HepG2 (cell line): ENCODE data around the gene PFKL. TPM values are rescaled to one million over a fixed set of nuclear protein-coding genes. Genes with fewer than 3 reads are reported as not detected.
A peak's percentile ranks its signal among the peaks of the same experiment; 100 is the strongest.

Source experiments
- ATAC-seq: fragments of 200-7000 bp; cut with Tn5 transposase; 3 replicates; pipeline ENCODE4 v1.9.1; 2020; ENCODE audit warnings: mild to moderate bottlenecking, moderate library complexity
- BruUV-seq: library from RNA; stranded (reverse); fragments of 400-500 nt; replicated peaks from 2 replicates; lab custom pipeline; 2021; lab: Mats Ljungman, UMichigan
- CTCF ChIA-PET: fragments of 300-600 bp; formaldehyde crosslinking; extraction: SDS; loops from one replicate; lab custom pipeline; 2021; ENCODE audit warnings: low total read pairs, inconsistent platforms, low intra/inter-chr PET ratio; lab: Yijun Ruan, JAX
- POLR2A ChIA-PET: fragments of 350-600 bp; sonication (Branson Sonifier 250); formaldehyde crosslinking; loops from one replicate; lab custom pipeline; 2020; ENCODE audit warnings: antibody characterized with exemption, inconsistent platforms; lab: Yijun Ruan, JAX
- DNase-seq: peaks from one replicate; pipeline ENCODE4 v3.0.0-alpha.2; 2015; ENCODE audit warnings: low spot score
- FAIRE-seq: peaks from 3 replicates; lab custom pipeline; 2011; peaks lifted over from hg19 to GRCh38; lab: Jason Lieb, UNC
- H2AFZ ChIP-seq: one replicate; pipeline ENCODE4 v1.6.1; 2011; ENCODE audit warnings: low read length, inconsistent platforms
- H3K27ac ChIP-seq: fragments of 300-600 bp; 3 replicates; pipeline ENCODE4 v1.8.0; 2011; ENCODE audit warnings: mixed run types, mild to moderate bottlenecking, mixed read lengths, low read length, inconsistent platforms; ENCODE audit not compliant: insufficient read depth; ENCODE audit errors: extremely low read length
- H3K27me3 ChIP-seq, 2 experiments: fragments of 200-600 bp in 1 of 2; 2 replicates in 1 of 2; 3 replicates in 1 of 2; pipeline versions ENCODE4 v1.6.0 to v1.8.0; 2011; ENCODE audit warnings: low read length in 2 of 2, mild to moderate bottlenecking in 2 of 2, moderate library complexity in 2 of 2, inconsistent platforms in 1 of 2; ENCODE audit not compliant: insufficient read depth in 2 of 2, control insufficient read depth in 1 of 2
- H3K36me3 ChIP-seq, 2 experiments: fragments of 200-600 bp in 1 of 2; replicated peaks in 1 of 2; 2 replicates in 1 of 2; 3 replicates in 1 of 2; pipeline versions ENCODE4 v1.5.1 to v1.8.0; 2011; ENCODE audit warnings: low read length in 2 of 2, inconsistent platforms in 1 of 2; ENCODE audit not compliant: insufficient read depth in 2 of 2, control insufficient read depth in 1 of 2
- H3K4me1 ChIP-seq: 2 replicates; pipeline ENCODE4 v1.5.1; 2012; ENCODE audit warnings: low read length, inconsistent platforms; ENCODE audit not compliant: insufficient read depth
- H3K4me2 ChIP-seq: 2 replicates; pipeline ENCODE4 v1.6.0; 2011; ENCODE audit warnings: low read depth, low read length, inconsistent platforms
- H3K4me3 ChIP-seq, 3 experiments: fragments of 200-600 bp in 1 of 3; sonication (generic), shearing (Covaris generic) in 1 of 3; replicated peaks in 1 of 3; 2 replicates each; pipeline ENCODE4 v1.5.1; 2011 to 2016; ENCODE audit warnings: low read length in 3 of 3, inconsistent platforms in 2 of 3, low read depth in 2 of 3, mild to moderate bottlenecking in 2 of 3, control low read depth in 1 of 3, mixed read lengths in 1 of 3; ENCODE audit not compliant: insufficient read depth in 1 of 3
- H3K79me2 ChIP-seq: one replicate; pipeline ENCODE4 v1.6.1; 2011; ENCODE audit warnings: low read length, inconsistent platforms; ENCODE audit not compliant: insufficient read depth
- H3K9ac ChIP-seq: 2 replicates; pipeline ENCODE4 v1.6.0; 2011; ENCODE audit warnings: mild to moderate bottlenecking, low read depth, low read length, inconsistent platforms; ENCODE audit not compliant: insufficient read depth
- H3K9me3 ChIP-seq: 2 replicates; pipeline ENCODE4 v1.5.1; 2012; ENCODE audit warnings: mild to moderate bottlenecking, low read length
- H4K20me1 ChIP-seq: 2 replicates; pipeline ENCODE4 v1.6.0; 2011; ENCODE audit warnings: inconsistent platforms, mild to moderate bottlenecking, low read length, moderate library complexity; ENCODE audit not compliant: insufficient read depth
- AGO1 ChIP-seq: fragments of 200-400 bp; formaldehyde crosslinking; IDR thresholded peaks from 2 replicates; pipeline ENCODE4 v1.6.1; 2017; ENCODE audit warnings: mild to moderate bottlenecking, low read depth, low read length, moderate library complexity; ENCODE audit not compliant: poor library complexity, severe bottlenecking
- AGO2 ChIP-seq: fragments of 200-400 bp; formaldehyde crosslinking; optimal IDR thresholded peaks from 2 replicates; pipeline ENCODE3; 2017; ENCODE audit warnings: mild to moderate bottlenecking, low read depth, low read length, moderate library complexity
- AKAP8 ChIP-seq: sonication (generic); formaldehyde crosslinking; IDR thresholded peaks from 2 replicates; pipeline ENCODE4 v1.5.1; 2020; ENCODE audit warnings: mild to moderate bottlenecking, missing genetic modification reagents
- MTF2 ChIP-seq: sonication (generic); formaldehyde crosslinking; IDR thresholded peaks from 2 replicates; pipeline ENCODE4 v1.5.0; 2020; ENCODE audit warnings: missing genetic modification reagents, borderline replicate concordance
- POLR2G ChIP-seq: fragments of 200-400 bp; formaldehyde crosslinking; IDR thresholded peaks from 2 replicates; pipeline ENCODE4 v1.6.1; 2018; ENCODE audit warnings: mild to moderate bottlenecking, low read depth, low read length, moderate library complexity
- SAFB2 ChIP-seq: sonication (generic); formaldehyde crosslinking; IDR thresholded peaks from 2 replicates; pipeline ENCODE4 v1.5.1; 2020; ENCODE audit warnings: missing genetic modification reagents, low read depth, mild to moderate bottlenecking, borderline replicate concordance
- THAP9 ChIP-seq: sonication (generic); formaldehyde crosslinking; IDR thresholded peaks from 2 replicates; pipeline ENCODE4; 2020; ENCODE audit warnings: missing genetic modification reagents, mild to moderate bottlenecking, borderline replicate concordance
- ZBTB2 ChIP-seq: sonication (generic); formaldehyde crosslinking; IDR thresholded peaks from 2 replicates; pipeline ENCODE4 v1.8.0; 2022; ENCODE audit warnings: low read depth, missing genetic modification reagents
- ZC3H13 ChIP-seq: sonication (generic); formaldehyde crosslinking; IDR thresholded peaks from 2 replicates; pipeline ENCODE4 v1.8.1; 2023; ENCODE audit warnings: mild to moderate bottlenecking, missing genetic modification reagents, moderate library complexity
- ZFYVE20 ChIP-seq: sonication (generic); formaldehyde crosslinking; IDR thresholded peaks from 2 replicates; pipeline ENCODE4 v1.8.0; 2023; ENCODE audit warnings: low read depth, mild to moderate bottlenecking, moderate library complexity, missing genetic modification reagents, borderline replicate concordance
- ZNF180 ChIP-seq: sonication (generic); formaldehyde crosslinking; IDR thresholded peaks from 2 replicates; pipeline ENCODE4 v1.4.0; 2020; ENCODE audit warnings: low read depth, missing genetic modification reagents, borderline replicate concordance
- ZNF33A ChIP-seq: sonication (generic); formaldehyde crosslinking; IDR thresholded peaks from 2 replicates; pipeline ENCODE4 v1.5.1; 2020; ENCODE audit warnings: missing genetic modification reagents, mild to moderate bottlenecking, moderate library complexity, borderline replicate concordance
- ZNF607 ChIP-seq: sonication (generic); formaldehyde crosslinking; IDR thresholded peaks from 2 replicates; pipeline ENCODE4 v1.5.1; 2020; ENCODE audit warnings: missing genetic modification reagents, mild to moderate bottlenecking, borderline replicate concordance
- WGBS: methylation state at CpG from one replicate; pipeline ENCODE4 v1.1.6; 2017; ENCODE audit warnings: low lambda C conversion rate; 5-methylcytosine and 5-hydroxymethylcytosine counted together
- in situ Hi-C: cut with HindIII; loops from 2 replicates; pipeline ENCODE4 v1.10.0; 2017; ENCODE audit warnings: low pct_unique_long_range_greater_than_20kb; ENCODE audit not compliant: extremely low pct_ligation_motif_present
- intact Hi-C: fragments of 100-400 bp; cut with micrococcal nuclease; formaldehyde crosslinking; loops from one replicate; pipeline ENCODE4 v1.10.0; 2022; ENCODE audit not compliant: unreplicated experiment
- polyA plus RNA-seq, 8 experiments: library from polyadenylated mRNA; depleted of rRNA in 3 of 8; stranded (reverse) in 7 of 8; unstranded in 1 of 8; fragments of >200 nt; fragmentation: Illumina TruSeq in 4 of 8; extraction: Trizol in 4 of 8; gene quantifications; 2 replicates each; pipeline versions ENCODE4 v1.2.1 to v1.2.3, GENCODE V29; 2011 to 2016; ENCODE audit warnings: low read depth in 4 of 8, missing spikeins in 1 of 8, mixed read lengths in 1 of 8; ENCODE audit not compliant: insufficient read depth in 1 of 8
- total RNA-seq, 5 experiments: library from RNA; depleted of rRNA; stranded (reverse); fragments of >200 nt; fragmentation: Illumina TruSeq; extraction: Trizol; gene quantifications; 2 replicates each; pipeline ENCODE4 v1.2.3, GENCODE V29; 2016; ENCODE audit warnings: low read depth in 1 of 5

PFKL gene
- total and polyA plus RNA-seq, 2 of the 13 experiments (the other 11 are each of a cell fraction or from before 2014, with no cell fraction given), result 92.8 to 106 TPM

GRCh38 chr21:44329086-44329889 is 29.4 kb downstream of the PFKL start (continued):
- TF ChIP-seq ZC3H13, result 0 out of 2 replicates have a peak, but pooled peaks have one; percentile 12
- TF ChIP-seq POLR2G, result 0 out of 2 replicates have a peak, but pooled peaks have one; percentile 51
- TF ChIP-seq, all 625 proteins: peak for 11

DNA sequence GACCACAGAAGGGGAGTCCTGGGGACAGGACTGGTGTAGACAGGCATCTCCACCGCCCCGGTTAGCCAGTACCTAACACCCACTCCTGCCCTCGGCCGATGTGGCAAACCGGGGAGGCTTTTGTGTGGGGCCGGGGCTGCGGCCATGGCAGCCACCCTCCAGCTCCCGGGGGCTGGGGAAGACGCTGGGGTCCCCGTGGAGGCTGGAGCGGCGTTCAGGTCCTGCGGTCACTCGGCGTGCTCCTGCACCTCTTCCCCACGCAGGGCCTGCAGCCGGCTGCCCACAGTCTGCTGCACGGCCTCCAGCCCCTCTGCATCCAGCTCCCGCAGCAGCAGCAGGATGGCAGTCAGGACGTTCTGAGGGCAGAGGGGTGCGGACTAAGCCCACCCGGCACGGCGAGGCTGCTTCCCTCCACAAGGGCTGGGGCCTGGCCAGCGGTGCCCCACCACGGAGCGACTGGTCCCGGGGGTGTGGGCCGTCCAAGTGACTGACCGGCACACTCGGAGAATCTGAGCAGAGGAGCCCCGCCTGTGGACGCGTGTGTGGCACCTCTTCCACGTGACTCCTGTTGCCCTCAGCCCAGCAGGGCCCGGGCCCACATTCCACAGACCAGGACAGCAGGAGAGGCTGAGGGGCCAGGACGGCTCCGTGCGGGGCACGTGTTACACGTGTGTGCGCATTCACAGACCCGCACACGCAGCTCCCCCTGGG is 30.3 kb downstream of the PFKL start:
- Histone ChIP-seq H3K4me1 (no peaks in the 10 kb centered on the region), H3K27me3 (no peaks in the 10 kb centered on the region), H3K4me2 (no peak overlapping the region), H3K27ac (no peak overlapping the region), H4K20me1 (no peaks in the 10 kb centered on the region), H3K79me2 (no peaks in the 10 kb centered on the region), H2AFZ (no peak overlapping the region), H3K36me3 (peaks cover 4 to 11% of the 10 kb centered on the region in 2 experiments; a peak in 1 of 5 replicates), H3K9ac (no peak overlapping the region), H3K9me3 (no peaks in the 10 kb centered on the region), H3K4me3 (no peak overlapping the region)
- POLR2A ChIA-PET, result interaction anchor here (1.1 kb wide), 2 partner anchors 27 to 29 kb away, joined by 3 read pairs; no protein-coding TSS in a partner anchor
- intact Hi-C loops, result no loop called here
- DNase-seq, result no peak
- CTCF ChIA-PET, result no interaction called here
- 98% methylated on average over 10 of the region's 44 CpGs for WGBS
- in situ Hi-C loops, result no loop called here
- BruUV-seq, result no TSS peak
- TF ChIP-seq AGO1 (peak; percentile 87), ZNF33A (CRISPR knock-in tag) (no peak), ZBTB2 (CRISPR knock-in tag) (no peak), POLR2G (peak; percentile 5; the same call in 1 of the 2 replicates), ZC3H13 (peak; percentile 86), SAFB2 (CRISPR knock-in tag) (0 out of 2 replicates have a peak, but pooled peaks have one; percentile 27), ZNF607 (no peak), AKAP8 (CRISPR knock-in tag) (0 out of 2 replicates have a peak, but pooled peaks have one; percentile 64), AGO2 (peak; percentile 92), ZNF180 (no peak), MTF2 (CRISPR knock-in tag) (no peak), ZFYVE20 (0 out of 2 replicates have a peak, but pooled peaks have one; percentile 36), THAP9 (0 out of 2 replicates have a peak, but pooled peaks have one; percentile 20)
- peak; percentile 3 for ATAC-seq
- no peak for FAIRE-seq
